CD4-positive, alpha-beta T cell treated with Interleukin-4 for 4 hours (primary cell): ENCODE results near the gene SCML2.
"Not testable (repeated sequence)": the region's sequence is repeated elsewhere in the genome, so short reads cannot be mapped to it uniquely, and the experiment has no call there.

ENCODE experiments used
- DNase-seq: peaks from one replicate; pipeline ENCODE4 v3.0.0-alpha.2; 2020

SCML2 gene

GRCh38 chrX:18255059-18255458 lies 99.4 kb downstream of the SCML2 start:
- no peak for DNase-seq

DNA sequence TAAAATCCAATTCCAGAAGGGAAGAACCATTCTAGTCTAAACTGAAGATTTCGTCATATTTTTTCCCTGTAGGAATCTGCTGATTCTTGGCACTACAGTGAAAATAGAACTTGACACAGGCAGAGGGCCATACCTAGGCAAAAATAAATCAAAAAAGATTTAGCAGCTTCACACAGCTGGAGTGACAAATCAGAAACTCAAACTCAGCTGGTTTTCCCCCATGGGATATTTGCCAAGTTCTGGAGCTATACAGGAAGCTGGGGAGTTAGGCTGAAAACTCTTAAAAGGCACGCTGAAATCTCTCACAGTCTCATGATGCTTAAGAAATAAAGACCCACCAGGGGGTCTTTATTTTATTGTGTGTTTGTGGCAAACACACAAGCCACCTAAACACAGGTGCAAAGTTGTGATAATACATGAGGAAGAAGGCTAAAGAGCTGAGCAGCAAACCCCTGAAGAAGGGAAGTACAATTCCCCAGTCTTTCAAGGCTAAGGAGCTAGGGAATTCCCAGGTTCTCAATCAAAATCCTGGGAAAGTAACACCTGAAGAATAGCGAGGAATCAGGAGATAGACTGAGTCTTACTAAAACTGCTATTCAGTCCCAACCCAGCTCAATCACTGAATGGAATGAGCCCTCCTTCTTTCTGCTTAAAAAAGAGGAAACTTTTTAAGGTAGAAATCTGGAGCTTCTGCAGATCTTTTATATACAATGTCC lies 101.7 kb downstream of the SCML2 start:
- no peak for DNase-seq

- not testable (repeated sequence) for DNase-seq
These were observed 124.8 kb downstream of the SCML2 start for GRCh38 chrX:18229646-18230045.

- no peak for DNase-seq
These were observed 126.4 kb downstream of the SCML2 start for GRCh38 chrX:18228069-18228468.

DNA sequence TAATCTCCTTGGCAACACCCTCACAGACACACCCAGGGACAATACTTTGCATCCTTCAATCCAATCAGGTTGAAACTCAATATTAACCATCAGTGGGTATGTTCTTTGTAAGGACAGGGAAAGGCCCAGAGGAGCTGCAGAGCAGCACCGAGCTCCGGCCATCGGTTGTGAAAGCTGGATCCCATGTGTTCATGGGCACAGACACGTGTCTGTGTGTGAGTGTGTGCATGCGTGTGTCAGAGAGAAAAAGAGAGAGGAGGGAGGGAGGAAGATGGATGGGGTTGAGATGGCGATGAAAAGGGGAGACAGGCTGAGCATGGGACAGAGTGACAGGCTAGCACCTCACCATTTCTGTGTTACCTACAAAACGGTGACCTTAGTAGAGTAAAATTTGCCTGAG lies 127.0 kb downstream of the SCML2 start:
- DNase-seq = no peak

GRCh38 chrX:18220786-18221185 lies 133.7 kb downstream of the SCML2 start, which contains the start of gene BEND2:
TSS of gene BEND2 (minus strand) at chrX:18220886. CDS start at chrX:18220750, 136 bp downstream.
- DNase-seq = no peak

GRCh38 chrX:18210470-18210869 lies 144.0 kb downstream of the SCML2 start:
- DNase-seq = no peak

DNA sequence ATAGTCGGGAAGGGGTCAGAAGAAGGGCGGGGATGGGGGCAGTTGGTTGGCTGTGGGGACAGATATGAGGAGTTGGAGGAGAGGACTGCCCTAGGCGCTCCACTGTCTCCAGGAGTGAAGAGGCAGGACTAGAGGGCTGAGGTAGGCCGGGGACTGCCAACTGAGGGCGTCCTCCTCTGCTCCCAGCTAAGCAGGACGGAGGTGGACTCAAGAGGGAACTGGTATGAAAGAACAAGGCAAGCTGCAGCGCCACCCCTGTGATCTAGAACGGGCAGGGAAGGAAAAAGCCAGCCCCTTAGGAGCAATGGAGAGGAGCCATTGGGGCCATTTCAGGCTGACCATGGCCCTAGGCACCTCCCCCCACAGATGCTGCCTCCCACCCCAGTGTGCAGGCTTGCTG lies 147.8 kb downstream of the SCML2 start:
- DNase-seq = no peak

GRCh38 chrX:18203631-18204030 lies 150.9 kb downstream of the SCML2 start:
- DNase-seq = no peak

GRCh38 chrX:18194688-18195087 lies 159.8 kb downstream of the SCML2 start:
- DNase-seq = no peak
